GM21529 (cell line): ENCODE data around the gene CACNA1A.
"Not testable (repeated sequence)": the region's sequence is repeated elsewhere in the genome, so short reads cannot be mapped to it uniquely, and the experiment has no call there.

ENCODE experiments used
- ATAC-seq: cut with Tn5 transposase; IDR thresholded peaks from one replicate; pipeline ENCODE4 v1.9.1; 2021; ENCODE audit not compliant: unreplicated experiment

The CACNA1A gene

DNA sequence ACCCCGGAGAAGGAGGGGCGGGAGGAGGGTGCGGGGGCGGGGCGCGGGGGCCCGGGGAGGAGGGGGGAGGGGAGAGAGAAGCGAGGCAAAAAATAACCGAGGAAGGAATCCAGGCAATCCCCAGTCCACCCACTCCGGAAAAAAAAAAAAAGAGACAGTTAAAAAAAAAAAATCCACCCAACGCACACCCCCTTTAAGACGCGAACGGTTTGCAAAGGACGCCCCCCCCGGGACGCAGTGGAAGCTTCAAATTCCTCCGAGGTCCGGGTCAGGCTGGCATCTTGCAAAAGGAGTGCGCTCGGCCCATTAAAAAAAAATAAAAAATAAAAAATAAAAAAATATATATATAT lies at the start of gene CACNA1A:
TSS of gene CACNA1A (minus strand) at position 9 of the 350 bp plus-strand sequence. CDS start 255 bp downstream, outside the sequence.
- ATAC-seq = no peak

DNA sequence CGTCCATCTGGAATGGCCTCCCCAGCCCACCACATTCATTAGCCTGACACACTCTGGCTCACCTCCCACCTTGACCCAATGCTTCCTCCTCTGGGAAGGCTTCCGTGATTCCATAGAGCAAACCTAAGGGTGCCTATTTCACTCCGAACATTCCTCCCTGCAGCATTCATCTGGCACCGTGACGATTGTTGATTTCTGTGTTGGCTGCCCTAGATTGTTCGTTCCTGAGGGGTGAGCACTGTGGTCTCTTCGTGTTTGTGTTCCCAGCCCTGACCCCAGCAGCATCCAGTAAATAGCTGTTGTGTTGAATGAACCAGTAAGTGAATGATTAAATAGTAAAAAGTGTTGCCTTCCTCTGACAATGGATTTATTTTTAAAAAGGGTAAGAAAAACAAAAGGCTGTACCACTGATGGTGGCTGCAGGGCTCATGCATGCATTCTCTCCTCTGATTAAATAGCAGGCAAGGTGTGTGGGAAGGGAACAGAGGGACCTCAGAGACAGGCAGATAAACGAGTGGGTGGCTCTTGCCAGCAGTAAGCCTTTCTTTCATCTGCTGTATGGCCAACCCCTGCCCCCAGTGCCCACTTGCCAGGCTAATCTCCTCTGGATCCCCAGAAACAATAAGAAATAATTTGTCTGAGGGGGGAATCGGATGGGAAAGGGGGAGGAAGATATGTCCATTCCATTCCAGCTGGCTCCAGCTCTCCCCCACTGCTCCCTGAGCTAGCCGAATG lies 48.4 kb upstream of the CACNA1A start:
- no peak for ATAC-seq

DNA sequence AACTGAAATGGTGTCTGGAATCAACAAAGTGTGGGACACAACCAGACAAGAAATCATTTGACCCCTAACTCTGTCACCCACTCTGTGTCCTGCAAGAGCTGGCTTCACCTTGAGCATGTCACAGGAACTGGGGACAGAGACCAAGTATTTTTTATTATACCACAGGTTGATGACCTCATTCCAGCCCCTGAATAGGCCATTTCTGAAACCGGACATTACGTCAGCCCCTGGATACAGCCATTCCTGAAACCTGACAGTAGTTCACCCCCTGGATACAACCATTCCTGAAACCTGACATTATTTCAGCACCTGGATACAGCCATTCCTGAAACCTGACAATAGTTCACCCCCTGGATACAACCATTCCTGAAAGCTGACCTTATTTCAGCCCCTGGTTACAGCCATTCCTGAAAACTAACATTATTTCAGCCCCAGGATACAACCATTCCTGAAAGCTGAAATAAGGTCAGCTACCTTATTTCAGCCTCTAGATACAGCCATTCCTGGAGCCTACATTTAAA lies 47.7 kb upstream of the CACNA1A start:
- ATAC-seq = no peak

DNA sequence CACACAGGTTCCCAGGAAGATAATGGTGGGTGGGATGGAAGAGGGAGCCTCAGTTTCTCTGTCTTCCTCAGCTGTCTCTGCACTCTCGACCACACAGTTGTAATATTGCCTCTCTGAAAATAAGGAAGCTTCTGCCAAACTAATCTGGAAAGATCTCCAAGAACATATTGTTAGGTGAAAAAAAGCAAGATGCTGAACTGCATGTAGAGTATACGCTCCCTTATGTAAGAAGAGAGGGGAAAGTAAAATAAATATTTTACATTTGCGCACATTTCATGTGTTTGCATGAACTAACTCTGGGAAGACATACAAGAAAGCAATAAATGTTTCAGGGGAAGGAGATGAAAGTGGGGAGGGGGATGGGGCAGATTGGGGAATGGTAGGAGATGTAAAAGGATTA lies 41.9 kb upstream of the CACNA1A start:
- ATAC-seq = no peak

GRCh38 chr19:13547102-13547501 lies 40.8 kb upstream of the CACNA1A start:
- no peak for ATAC-seq

DNA sequence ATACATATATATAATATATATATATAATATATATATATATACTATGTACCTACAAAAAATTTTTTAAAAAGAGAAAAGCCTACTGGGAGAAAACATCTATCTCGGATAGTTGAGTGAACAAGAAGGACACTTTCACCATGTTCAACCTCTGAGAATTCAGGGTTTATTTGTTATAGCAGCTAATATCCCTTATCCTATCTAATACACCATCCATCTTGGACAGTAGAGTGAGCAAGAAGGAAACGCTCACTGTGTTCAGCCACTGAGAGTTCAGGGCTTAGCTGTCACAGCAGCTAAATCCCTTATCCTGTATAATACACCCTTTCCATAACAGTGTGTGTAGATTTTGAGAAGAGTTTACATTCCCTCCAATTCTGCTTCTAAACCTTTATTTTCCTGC lies 38.1 kb upstream of the CACNA1A start:
- ATAC-seq = no peak

GRCh38 chr19:13541554-13541953 lies 35.3 kb upstream of the CACNA1A start:
- ATAC-seq = no peak

- no peak for ATAC-seq
Measured at GRCh38 chr19:13539332-13539731, 33.1 kb upstream of the CACNA1A start.

GRCh38 chr19:13538601-13539253 lies 32.4 kb upstream of the CACNA1A start:
- ATAC-seq = no peak

DNA sequence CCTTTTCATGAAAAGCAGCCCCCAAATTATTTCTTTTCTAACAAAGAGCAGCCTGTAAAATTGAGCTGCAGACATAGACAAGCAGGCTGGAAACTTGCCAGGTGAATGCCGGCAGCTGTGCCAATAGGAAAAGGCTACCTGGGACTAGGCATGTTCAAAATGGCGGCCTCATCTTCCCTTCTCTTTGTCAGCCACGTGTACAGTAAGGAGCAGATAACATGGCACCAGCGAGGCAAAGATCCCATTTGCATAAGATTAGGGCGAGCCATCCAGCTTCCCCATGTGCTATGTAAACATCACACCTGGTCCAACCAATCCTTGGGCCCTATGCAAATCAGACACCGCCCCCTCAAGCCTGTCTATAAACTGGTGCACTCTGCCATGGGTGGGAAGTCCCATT lies 31.2 kb upstream of the CACNA1A start:
- ATAC-seq = no peak

- no peak for ATAC-seq
Measured at GRCh38 chr19:13530720-13531119, 24.4 kb upstream of the CACNA1A start.

GRCh38 chr19:13529721-13530120 lies 23.4 kb upstream of the CACNA1A start:
- not testable (repeated sequence) for ATAC-seq

DNA sequence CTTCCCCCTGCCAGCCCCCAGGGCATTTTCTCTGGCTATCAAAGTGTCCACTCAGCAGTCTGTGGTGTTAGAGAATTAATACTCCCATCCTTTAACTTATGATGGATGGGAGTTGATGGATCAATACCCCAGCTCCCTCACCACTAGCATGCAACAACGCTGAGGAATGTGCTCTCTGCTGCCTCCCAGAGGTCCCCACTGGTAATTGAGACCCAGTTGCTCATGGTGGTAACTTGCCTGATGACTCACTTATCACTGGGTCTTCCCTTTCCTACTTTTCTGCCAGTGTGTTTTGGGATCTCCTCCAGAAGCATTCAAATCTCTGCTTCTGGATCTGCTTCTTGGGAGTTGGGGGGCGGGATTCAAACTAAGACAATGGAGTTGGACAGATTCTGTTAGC lies 20.3 kb upstream of the CACNA1A start:
- ATAC-seq = no peak

- ATAC-seq = no peak
Measured at GRCh38 chr19:13521066-13521465, 14.8 kb upstream of the CACNA1A start.

GRCh38 chr19:13511947-13512346 lies 5.7 kb upstream of the CACNA1A start:
- ATAC-seq = no peak

DNA sequence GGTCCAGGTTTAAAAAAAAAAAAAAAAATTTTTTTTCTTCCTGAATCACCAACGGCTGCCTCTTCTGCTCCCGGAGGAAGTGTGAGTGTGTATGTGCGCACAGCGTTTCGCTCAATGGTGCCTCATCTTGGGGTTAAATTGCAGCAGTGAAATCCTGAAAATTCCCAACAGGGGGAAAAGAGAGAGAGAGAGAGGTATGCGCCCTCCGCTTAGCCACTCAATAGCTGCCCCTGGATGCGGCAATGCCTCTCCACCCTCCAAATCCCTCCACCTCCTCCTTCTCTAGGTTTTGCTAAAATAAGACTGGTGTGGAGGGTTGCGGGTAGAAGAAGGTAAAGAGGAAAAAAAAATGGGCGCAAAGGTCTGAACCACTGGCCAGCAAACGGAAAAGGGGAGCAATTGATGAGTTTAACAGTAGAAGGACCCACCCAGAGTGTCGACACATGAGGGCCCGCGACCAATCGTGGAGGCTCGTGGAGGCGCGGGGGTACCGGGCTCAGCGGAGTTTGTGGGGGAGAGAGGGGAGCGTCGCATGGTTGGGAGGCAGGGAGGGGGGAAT lies 853 bp upstream of the CACNA1A start:
- no peak for ATAC-seq

DNA sequence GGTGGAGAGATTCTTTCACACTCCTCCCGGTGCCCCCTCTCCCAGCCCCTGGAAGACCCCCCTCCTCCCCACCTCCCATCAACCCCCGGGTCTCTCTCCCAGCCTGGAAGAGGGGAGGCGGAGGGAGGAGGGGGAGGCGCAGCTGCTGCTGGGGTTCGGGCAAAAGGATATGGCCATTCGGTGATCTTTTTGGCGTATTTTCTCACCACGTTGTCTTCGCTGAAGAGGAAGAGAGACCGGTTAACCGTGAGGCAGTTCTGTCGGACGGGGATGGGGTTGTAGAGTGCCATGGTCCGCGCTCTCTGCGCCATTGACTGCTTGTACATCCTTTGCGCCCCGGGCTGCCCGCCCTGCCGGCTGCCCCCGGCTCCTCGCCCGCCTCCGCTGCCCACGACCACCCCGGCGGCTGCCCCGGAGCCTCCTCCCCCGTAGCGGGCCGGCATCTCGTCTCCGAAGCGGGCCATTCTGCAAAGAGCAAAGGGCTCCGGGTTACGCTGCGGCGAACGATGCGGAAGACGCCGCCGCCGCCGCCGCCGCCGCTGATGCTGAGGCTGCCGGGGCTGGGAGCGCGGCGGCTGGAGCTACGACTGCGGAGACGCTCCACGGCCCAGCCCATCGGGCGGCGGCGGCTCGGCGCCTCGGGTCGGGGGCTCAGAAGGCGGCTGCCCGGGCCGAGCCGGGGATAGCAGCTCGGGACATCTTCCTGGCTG lies 363 bp downstream of the CACNA1A start:
- ATAC-seq = no peak

- ATAC-seq = no peak
Measured at GRCh38 chr19:13505164-13505695, 1.0 kb downstream of the CACNA1A start.

GRCh38 chr19:13503570-13504235 lies 2.6 kb downstream of the CACNA1A start:
- ATAC-seq = no peak

DNA sequence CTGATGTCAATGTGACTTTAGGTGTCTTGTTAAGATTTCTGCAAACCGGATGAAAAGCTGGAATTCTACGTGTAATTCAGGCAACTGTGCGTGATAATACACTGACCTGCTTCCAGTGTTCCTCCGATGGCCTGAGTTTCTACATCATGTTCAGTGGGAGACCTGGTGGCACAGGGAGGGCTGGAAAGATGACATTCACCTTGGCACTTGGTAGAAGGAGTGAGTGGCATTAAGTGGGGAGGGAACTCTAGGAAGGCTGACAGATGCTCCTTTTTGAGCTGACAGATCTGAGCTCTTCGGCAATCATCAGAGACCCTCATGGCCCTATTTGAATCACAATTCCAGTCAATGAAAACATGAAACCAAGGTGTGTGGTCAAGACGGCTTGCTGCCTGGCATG lies 4.0 kb downstream of the CACNA1A start:
- no peak for ATAC-seq

DNA sequence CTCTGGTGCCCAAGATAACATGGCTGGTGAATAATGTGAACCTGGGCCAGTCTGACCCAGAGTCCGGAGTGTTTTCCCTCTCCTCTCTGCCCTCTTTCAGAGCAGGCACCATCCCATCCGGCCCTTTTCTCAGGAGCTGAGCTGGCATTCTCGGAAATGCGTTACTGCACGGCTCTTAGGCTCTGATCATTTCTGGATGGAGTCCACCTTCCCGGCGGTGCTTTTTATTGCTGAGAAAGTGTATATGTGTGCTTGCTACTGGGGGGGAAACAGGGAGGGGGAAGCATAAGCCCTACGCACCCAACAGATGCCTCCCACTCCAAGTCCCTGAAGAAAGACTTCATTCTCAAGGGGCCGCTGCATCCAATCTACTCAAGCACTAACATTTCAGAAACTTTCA lies 6.6 kb downstream of the CACNA1A start:
- no peak for ATAC-seq
